Frontal cortex (tissue), 4 donors: Measurements from ENCODE around the gene STAC. TPM values are rescaled to one million over a fixed set of nuclear protein-coding genes. Genes with fewer than 3 reads are reported as not detected.
"Not testable (repeated sequence)": the region's sequence is repeated elsewhere in the genome, so short reads cannot be mapped to it uniquely, and the experiment has no call there.

Experiments used
- DNase-seq, 2 donors: peaks; one replicate each; pipeline ENCODE4 v3.0.0; 2012; ENCODE audit warnings: low spot score in 2 of 2
- FAIRE-seq: peaks from 2 replicates; lab custom pipeline; 2012; peaks lifted over from hg19 to GRCh38; lab: Jason Lieb, UNC
- total RNA-seq: library from RNA; depleted of rRNA; stranded (reverse); fragments of >200 nt; gene quantifications from one replicate; pipeline ENCODE4 v1.2.3, GENCODE V29; 2014
- donor health status: control.
- donor health status: control.
- donor health status: control.

Gene STAC
- total RNA-seq, 1 donor from 2014 or later: 6.5 TPM

DNA sequence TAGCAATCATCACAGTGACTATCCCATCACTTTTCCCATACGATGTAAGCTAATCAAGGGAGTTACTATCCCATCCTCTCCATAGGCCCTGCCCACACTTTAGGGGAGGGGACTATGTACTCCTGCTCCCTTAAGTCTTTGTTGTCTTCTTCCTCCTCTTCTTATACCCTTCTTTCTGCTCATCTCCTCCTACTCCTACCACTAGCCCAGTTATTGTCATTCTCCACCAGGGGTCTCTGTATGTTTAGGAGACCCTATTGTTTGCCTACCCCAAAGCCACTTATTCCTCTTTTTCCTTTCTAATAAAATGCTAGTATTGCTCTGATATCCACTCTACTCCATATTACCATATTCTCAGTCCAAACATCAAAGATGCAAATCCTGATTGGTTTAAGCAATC, 27.8 kb downstream of the STAC start:
- no peak for DNase-seq

DNA sequence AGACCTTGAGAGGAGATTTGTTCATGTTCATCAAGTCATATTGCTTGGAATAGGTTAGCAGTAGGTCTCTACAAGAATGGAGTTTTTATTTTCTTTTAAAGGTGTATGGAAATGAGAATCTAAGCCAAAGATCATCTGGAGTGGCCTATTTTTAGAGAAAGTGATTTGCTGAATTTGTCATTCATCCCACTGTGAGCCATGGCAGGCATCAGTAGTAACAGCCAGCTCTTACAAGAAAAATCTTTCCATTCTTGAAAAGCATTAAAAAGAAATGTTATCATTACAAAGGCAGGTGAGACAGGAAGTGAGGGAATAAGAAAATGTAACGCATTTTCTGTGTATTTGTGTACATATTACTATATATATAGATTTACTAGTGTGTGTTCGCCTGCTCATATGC, 29.6 kb downstream of the STAC start:
- DNase-seq: no peak
- FAIRE-seq: no peak

More for the DNA sequence above, 27.8 kb downstream of the STAC start:
- no peak for FAIRE-seq

DNA sequence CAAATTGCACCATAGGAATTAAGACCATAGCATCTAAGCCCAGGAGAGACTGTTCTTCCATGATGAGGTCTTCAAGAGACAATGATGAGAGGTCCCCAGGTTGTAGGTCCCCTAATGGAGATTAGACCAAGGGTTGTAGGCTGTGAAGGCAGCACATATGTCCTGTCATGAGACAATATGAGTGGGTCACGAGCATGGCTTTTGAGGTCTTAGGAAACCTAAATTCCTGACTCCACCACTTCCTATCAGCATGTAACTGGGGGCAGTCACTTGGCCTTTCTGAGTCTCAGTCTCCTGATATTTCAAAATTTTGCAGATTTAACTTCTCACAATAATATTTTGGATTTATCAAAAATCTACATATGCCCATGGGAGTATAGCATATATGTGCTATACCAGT, 31.3 kb downstream of the STAC start:
- DNase-seq (no peak), FAIRE-seq (no peak)

DNA sequence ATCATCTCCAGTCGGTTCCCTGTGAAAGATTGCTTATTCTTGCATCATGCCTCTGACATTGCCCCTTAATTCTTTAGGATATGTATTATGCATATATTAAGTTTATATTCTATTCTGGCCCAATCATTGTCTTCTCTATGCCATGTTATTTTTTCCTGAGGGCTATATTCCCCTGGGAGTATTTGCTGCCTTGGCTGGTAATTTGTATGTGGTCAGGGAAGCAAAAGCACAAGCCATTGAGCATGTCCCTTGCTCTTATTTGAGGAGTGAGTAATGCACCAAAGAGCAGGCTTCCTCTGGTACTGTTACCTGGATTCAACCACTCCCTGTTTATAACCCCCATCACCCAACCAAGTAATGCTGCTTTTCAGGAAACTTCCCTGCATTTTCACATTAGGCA, 36.3 kb downstream of the STAC start:
- FAIRE-seq: no peak
- DNase-seq: no peak

DNA sequence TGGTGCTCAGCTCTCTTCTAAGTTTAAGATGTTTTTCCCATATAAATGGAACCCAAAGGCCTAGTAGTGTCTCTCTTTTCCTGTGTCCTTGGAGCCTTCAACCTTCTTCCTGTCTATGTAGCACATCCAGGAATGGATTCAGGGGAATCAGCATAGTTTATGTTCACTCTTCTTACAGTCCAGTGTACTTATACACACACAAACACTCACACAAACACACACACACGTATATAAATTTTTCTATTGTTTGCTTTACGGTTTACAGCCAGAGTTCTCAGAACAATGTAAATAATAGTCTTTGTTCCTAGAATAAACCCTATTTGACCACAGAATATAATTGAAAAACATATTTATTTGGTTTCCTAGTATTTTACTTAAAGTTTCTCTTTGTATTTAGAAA, 36.9 kb downstream of the STAC start:
- FAIRE-seq (no peak), DNase-seq (no peak)

DNA sequence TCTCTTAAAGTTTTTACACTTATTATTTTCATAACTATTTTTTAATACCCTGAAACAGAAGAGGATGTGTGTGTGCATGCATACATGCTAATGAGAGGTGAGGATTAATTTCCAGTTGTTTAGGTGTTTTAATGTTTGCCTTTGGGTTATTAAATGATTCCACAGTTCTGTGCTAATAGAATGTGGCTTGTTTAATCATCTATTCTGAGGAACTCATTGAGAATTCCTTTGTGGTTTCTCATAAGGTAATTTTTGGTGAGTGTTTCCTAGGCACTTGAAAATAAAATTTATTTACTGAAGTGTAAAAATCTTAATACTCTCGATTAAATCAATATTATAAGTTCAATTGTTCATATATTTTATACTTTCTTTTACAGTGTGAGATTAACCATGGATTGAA, 38.0 kb downstream of the STAC start:
- FAIRE-seq (no peak), DNase-seq (no peak)

DNA sequence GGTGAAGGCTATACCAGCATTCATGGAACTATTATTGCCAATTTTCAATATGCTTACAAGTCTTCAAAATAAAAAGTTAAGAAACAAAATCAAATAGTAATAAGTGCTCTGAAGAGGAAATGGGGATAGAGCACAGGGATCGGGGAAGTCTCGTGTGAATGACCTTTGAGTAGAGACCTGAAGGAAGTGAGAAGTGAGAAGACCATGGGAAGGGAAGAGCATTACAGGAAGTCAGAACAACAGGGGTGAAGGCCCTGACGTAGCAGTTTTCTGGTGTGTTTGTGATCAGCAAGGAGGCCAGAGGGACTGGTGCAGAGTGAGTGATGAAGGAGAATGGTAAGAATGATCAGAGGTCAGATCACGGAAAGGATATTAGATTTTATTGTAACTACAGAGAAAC, 48.1 kb downstream of the STAC start:
- no peak for DNase-seq
- no peak for FAIRE-seq

DNA sequence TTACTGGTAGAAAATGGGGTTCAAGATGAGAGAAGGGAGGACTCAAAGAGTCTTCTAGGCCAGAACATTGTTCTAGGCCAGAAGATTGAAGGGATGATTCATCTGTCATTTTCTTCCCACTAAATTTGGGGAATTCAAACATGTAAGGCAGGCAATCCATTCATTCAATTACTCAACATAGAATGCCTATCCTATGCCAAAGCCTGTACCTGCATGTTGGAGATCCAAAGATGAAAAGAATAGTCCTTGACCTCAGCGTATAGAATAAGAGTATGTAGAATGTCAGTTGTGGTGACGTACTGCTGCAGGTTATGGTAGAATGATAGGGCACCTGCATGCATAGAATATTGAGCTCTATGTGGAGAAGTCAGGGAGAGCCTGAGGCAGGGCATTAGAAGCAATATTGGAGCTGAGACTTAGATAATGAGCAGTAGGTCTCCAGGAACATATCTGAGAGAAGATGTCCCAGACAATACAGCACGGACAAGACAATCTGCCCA, 49.7 kb downstream of the STAC start:
- DNase-seq: no peak
- no peak for FAIRE-seq

DNA sequence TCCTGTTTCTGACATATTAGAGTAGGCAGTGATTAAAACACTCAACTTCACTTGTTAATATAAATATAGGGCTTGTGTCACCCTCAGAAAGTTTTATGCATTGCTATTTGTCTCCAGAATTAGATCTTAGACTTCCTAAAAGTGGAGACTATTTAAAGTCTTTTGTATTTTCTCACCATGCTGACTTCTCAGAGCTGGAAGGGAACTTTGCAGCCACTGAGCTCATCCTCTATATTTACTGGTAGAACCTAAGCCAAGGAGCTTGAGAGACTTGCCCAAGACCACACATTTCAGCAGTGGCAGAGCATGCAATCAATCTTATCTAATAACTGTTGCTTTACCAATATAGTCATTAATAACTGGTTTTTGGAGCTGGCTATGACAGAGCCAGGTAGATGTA, 53.2 kb downstream of the STAC start:
- no peak for DNase-seq
- no peak for FAIRE-seq

DNA sequence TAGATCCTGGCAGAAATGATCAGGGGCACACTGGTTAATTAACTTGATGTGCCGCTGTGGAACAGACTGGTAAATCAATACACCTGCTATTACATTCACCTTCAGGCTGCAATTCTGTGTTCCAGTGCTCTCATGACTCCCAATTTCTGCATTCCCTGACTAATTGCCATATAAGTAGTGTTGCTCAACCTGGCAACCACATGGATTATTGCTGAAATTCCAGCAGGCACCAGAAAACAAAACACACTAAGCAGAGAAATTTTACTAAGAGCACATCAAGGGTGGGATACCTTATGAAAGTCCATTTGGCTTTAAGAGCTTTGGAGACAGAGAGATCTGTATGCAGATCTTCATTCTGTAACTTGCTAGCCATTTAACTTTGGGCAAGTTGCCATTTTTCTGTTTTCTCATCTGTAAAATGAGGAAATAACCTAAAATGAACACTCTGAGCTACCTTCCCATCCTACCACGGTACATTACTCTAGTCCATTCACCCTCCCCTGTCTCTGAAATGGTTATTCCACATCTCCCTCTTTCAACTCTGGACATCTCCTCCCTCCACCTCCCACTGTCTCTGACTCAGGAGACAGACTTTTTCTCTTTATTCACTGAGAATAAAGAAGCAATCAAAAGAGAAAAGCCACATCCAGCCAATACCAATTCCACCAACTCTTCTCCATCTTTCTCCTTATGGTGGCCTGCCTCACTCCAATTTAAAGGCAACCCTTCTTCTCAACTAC, 54.6 kb downstream of the STAC start:
- DNase-seq: no peak
- no peak for FAIRE-seq

DNA sequence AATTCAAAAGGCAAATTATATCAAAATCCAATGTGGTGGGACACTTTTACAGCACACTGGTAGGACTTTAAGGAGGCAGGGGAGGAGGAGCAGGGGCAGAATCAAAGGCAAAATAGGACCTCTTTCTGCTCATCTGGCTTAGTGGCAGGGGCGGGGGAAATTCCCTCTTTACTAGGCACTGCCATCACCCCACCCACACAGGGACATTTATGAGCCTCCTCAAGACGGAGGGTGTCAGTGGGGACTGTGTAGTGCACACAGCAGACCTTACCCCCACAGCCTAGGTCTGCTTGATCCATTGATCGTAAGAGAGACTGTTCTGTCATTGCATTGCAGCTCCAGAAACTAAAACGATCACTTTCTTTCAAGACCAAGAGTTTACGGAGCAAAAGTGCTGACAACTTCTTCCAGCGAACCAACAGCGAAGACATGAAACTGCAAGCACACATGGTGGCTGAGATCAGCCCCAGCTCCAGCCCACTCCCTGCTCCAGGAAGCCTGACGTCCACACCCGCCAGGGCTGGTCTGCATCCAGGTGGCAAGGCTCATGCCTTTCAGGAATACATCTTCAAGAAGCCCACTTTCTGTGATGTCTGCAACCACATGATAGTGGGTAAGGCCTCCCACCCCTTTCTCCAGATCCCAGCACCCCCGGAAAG, 62.9 kb downstream of the STAC start:
- DNase-seq (no peak), FAIRE-seq (no peak)

DNA sequence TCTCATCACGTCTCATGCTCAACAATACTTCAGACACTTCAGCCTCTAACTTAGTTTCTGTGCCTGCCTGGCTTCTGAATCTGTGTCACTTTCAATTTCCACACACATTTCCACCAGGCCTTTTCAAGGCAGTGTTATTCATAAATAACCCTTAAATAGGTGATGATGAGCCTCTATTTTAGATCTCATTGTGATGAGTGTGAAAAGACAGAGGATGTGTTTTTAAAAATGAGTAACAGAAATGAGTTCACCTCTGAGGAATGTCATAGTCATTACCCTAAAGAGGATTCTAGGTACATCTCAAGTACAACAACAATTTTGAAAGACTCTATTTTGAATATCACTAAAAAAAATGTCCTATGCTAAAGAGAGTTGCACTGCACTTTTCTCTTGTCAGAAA, 64.6 kb downstream of the STAC start:
- DNase-seq (no peak), FAIRE-seq (no peak)

DNA sequence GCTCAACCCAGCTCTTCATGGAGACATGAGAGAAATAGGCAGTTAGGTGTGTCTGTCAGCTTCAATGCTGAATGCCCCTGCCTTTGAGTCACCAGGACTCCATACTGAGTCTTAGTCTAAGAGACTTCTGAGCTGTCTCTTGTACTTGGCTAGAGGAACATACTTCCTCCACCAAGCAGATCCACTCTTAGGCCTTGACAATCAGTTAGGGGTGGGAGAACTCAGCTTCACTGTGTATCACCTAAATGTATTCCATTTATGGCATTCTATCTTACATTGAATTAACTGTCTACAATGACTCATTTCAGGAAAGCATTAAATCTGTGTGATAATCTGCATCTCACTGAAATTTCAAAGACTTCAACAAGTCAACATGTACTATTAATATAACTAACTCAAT, 66.0 kb downstream of the STAC start:
- DNase-seq: no peak
- FAIRE-seq: no peak

DNA sequence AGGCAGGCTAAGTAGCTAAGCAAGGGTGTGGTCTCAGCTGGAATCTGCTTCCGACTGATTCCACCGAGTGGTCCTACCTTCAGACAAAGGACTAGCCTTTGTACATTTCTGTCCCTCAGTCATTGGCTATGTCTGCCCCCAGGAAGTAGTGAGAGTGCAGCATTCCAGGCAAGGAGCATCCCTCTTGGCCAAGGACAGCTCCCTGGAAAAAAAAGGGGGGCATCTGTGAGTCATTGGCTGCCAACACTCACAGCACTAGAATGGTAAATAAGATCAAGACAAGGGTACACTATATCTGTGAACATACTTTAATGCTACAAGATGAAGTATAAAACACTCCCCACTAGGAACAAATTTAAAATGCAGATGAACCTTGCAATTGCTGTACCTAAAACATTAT, 66.8 kb downstream of the STAC start:
- no peak for DNase-seq
- FAIRE-seq: no peak

DNA sequence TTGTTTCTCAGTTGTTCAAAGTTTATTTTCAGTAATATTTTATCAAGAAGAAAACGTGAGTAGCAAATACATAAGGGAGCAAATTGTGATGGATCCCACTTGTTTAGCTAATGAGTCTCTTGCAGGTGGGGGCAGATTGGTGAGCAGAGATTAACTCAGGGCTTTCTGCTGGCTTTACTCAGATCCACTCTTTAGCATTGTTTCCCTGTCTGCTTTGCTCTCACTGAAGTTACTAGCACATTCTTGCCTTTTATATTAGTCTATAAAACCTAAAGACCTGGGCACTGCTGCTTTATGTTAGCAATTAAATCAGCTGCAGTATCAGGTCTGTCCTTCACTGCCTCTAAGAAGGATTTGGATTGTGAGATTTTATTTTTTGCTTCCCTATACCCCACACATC, 71.5 kb downstream of the STAC start:
- DNase-seq: no peak
- no peak for FAIRE-seq

DNA sequence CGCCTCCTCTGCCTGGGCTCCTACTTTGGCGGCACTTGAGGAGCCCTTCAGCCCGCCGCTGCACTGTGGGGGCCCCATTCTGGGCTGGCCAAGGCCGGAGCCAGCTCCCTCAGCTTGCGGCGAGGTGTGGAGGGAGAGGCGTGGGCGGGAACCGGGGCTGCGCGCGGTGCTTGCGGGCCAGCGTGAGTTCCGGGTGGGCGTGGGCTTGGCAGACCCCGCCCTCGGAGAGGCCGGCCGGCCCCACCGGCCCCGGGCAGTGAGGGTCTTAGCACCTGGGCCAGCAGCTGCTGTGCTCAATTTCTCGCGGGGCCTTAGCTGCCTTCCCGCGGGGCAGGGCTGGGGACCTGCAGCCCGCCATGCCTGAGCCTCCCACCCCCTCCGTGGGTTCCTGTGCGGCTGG, 72.9 kb downstream of the STAC start:
- DNase-seq, FAIRE-seq: not testable (repeated sequence)

DNA sequence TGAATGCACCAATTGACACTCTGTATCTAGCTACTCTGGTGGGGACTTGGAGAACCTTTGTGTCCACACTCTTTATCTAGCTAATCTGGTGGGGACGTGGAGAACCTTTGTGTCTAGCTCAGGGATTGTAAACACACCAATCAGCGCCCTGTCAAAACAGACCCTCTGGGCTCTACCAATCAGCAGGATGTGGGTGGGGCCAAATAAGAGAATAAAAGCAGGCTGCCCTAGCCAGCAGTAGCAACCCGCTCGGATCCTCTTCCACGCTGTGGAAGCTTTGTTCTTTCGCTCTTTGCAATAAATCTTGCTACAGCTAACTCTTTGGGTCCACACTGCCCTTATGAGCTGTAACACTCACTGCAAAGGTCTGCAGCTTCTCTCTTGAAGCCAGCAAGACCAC, 73.6 kb downstream of the STAC start:
- FAIRE-seq: not testable (repeated sequence)

DNA sequence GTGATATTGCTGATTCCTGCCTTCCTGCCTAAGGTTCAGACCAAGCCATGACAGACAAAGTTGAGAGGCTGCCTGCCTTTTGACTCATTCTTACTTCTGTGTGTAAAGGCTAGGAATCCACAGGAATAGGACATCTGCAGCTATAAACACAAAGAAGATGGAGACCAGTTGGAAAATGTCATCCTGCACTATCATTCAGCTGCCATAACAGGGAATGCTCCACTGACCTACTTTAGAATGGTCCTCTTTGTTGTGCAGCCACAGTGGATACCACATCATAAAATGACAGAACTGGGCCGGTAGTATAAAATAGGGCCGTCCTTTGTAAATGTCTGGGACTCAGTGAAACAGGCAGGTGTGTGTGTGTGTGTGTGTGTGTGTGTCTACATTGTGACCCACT, 75.1 kb downstream of the STAC start:
- DNase-seq: no peak
- no peak for FAIRE-seq

More for the DNA sequence above, 73.6 kb downstream of the STAC start:
- not testable (repeated sequence) for DNase-seq

DNA sequence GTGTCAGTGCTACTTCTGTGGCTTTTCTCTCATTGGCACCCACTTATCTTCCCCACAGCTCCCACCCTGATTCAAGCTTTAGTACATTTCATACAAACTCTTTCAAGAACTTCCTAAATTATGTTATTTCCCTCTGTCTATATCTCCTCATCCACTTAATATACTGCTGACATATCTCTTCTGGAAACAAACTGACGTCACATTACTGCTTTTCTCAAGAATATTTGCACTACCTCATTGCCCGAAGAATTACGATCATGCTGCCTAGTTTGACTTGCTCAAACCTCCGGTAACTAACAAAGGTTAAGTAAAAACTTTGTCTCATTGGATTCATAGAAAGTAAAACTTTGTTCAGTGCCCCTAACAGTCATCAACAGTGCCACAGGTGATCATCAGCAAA, 76.5 kb downstream of the STAC start:
- no peak for FAIRE-seq
- no peak for DNase-seq

DNA sequence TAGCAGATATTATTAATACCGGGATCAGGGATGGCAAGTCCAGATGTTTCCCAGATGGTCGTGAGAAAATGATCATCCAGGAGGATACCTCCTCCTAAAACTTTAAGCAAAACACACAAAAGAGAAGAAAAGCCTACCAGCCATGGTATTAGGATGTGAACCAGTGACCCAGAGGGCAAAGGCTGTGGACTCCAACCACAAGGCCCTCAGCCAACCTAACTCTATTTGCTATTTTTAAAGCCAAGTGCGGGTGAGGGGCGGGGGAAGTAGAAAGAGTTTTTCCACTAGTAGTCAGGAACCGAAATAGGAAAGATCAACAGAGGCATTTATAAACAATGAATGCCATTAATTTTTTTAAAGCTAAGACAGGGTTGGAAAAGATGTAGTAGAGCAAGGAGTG, 77.4 kb downstream of the STAC start:
- DNase-seq: no peak
- FAIRE-seq: no peak

DNA sequence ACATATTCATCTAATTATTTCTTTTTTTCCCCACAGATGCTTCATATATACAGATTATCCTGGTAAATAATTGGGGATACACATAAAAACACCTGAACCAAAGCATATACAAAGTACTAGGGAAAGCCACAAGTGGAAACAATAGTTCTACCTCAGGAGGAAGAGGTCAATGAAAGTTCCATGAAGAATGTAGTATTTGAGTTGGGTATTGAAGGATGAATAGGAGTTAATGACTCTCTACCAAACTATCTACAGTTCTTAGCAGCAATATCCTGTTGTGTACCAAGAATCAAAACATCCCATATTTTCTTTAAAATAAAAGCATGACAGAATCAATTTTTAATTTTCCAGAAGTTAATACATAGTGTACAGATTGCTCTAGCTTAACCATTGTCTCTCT, 78.9 kb downstream of the STAC start:
- FAIRE-seq (no peak), DNase-seq (no peak)

DNA sequence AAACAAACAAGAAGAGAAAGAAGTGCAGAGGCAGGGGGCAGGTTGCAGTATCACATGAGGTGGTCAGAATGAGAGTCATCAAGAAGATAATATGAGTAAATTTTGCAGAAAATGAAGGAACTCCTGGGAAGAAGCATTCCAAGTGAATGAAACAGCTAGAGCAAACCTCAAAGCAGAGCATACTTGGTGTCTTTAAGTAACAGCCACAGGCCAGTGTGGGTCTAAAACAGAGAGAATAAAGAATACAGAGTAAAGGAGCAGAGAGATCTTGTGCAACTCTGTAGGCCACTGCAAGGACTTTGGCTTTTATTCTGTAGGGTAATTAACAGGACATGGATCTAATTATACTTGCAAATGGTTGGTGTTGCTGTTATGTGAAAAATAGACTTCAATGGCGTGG, 81.3 kb downstream of the STAC start:
- FAIRE-seq (no peak), DNase-seq (no peak)
